Activated T-helper 2 cell treated with anti-CD3 and anti-CD28 coated beads, Interferon-gamma antibody, Interleukin-2, Interleukin-4, amounts not matched to agents 10 μg/mL and 5 μg/mL and 100 μg/mL, durations not matched to agents 14 hours and 24 hours and 36 hours (primary cell): ENCODE data around the gene CETP. TPM values are rescaled to one million over a fixed set of nuclear protein-coding genes. Genes with fewer than 3 reads are reported as not detected.
"Not testable (repeated sequence)": the region's sequence is repeated elsewhere in the genome, so short reads cannot be mapped to it uniquely, and the experiment has no call there.

Source experiments
- DNase-seq: peaks from one replicate; pipeline ENCODE4 v3.0.0; 2021; ENCODE audit warnings: low spot score
- H3K27ac Mint-ChIP-seq: one replicate; pipeline ENCODE4 v1.8.0; 2021; ENCODE audit warnings: mixed read lengths
- H3K27me3 Mint-ChIP-seq: one replicate; pipeline ENCODE4 v1.8.0; 2021; ENCODE audit warnings: low read depth, mixed read lengths
- H3K36me3 Mint-ChIP-seq: one replicate; pipeline ENCODE4 v1.8.0; 2021; ENCODE audit warnings: low read depth, mixed read lengths
- H3K4me1 Mint-ChIP-seq: one replicate; pipeline ENCODE4 v1.8.0; 2021; ENCODE audit warnings: low read depth, mixed read lengths
- H3K4me3 Mint-ChIP-seq: one replicate; pipeline ENCODE4 v1.8.0; 2021; ENCODE audit warnings: low read depth, mild to moderate bottlenecking, moderate library complexity, mixed read lengths
- H3K9me3 Mint-ChIP-seq: one replicate; pipeline ENCODE4 v1.8.0; 2021; ENCODE audit warnings: mixed read lengths
- intact Hi-C: fragments of 100-400 bp; cut with micrococcal nuclease; formaldehyde crosslinking; loops from one replicate; pipeline ENCODE4 v1.15.1; 2023
- total RNA-seq: library from RNA; stranded (reverse); gene quantifications from 2 replicates; pipeline ENCODE4 v1.2.3, GENCODE V29; 2022

The CETP gene
- total RNA-seq, 1 donor from 2014 or later: not detected

DNA sequence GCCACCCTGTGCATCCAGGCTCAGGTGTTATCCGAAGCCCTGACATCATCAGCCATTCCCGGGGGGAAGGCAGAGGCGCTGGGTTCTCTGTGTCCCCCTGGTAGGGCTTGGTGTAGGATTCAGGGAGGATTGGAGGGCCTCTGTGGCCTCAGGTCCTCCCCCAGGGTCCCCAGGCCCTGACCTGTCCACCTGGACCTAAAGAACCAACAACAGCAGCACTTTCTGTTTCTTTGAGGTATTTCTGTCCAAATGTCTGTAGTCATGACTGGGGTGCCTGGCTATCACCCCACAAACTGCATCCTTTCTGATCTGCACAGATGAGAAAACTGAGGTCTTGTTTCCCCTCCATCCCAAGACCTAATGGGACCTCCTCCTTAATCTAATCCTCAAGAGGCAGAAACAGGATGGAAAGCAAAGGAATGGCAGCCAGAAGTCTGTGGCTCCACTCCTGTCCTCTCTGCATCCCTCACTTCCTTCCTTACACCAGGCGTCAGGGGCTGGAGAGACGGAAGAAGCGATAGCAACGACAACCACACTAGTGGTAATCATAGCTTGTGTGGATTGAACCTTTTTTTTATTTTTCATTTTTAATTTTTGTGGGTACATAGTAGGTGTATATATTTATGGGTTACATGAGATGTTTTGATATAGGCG, 39.4 kb downstream of the CETP start:
- Mint-ChIP-seq H3K4me1 (peaks cover 71% of the 10 kb centered on the region), H3K27me3 (no peaks in the 10 kb centered on the region), H3K36me3 (peaks cover 82% of the 10 kb centered on the region), H3K4me3 (no peak overlapping the region), H3K27ac (peak overlapping the region; percentile 98), H3K9me3 (no peaks in the 10 kb centered on the region)
- intact Hi-C loops: no loop called here
- no peak for DNase-seq

GRCh38 chr16:57003439-57004386, 42.0 kb downstream of the CETP start:
- intact Hi-C loops: no loop called here
- H3K4me1 Mint-ChIP-seq: peaks cover 70% of the 10 kb centered on the region
- peak overlapping the region; percentile 46 for H3K27ac Mint-ChIP-seq
- no peaks in the 10 kb centered on the region for H3K9me3 Mint-ChIP-seq
- peaks cover 74% of the 10 kb centered on the region for H3K36me3 Mint-ChIP-seq
- DNase-seq: no peak
- H3K4me3 Mint-ChIP-seq: no peak overlapping the region
- H3K27me3 Mint-ChIP-seq: no peaks in the 10 kb centered on the region

DNA sequence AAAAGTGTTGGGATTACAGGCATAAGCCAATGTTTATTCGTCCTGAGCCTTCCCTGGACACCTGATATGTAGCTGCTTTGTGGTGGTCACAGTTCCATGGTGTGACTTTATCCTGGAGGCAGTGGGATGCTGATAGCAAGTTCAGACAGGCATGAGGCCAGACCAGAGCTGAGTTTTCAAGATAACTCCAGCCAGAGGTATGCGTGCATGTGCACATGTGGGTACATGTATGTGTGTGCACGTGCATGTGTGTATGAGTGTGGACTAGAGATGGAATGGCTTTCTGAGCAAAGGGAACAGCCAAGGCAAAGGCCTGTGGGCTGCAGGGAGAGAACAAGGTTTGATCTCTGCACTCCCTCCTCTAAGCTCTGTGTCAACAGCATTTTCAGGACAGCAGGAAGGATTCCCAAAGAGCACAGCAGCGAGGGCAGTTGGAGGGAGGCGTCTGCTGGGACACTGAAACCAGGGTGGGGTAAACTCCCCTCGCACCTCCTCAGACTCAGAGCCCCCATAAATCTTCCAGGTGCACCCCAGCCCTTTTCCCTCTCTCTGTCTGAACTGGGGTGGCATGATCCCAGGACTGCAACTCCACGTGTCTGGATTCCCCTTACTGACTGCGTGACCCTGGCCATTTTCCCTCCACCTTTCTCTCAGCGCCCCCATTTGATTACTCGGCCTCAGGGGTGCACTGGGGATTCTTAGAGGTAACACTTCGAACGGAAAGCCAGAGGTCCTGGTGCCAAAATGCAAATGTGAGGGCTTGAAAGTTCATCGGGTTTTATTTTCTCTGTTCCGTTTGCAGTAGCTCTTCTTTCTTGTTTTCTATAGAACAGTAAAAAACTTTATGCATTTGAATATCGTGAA, 42.9 kb downstream of the CETP start:
- intact Hi-C loops: no loop called here
- Mint-ChIP-seq H3K36me3 (peaks cover 70% of the 10 kb centered on the region), H3K27me3 (no peaks in the 10 kb centered on the region), H3K4me3 (peak overlapping the region; percentile 15), H3K9me3 (no peaks in the 10 kb centered on the region), H3K4me1 (peaks cover 65% of the 10 kb centered on the region), H3K27ac (peak overlapping the region; percentile 46)
- no peak for DNase-seq

DNA sequence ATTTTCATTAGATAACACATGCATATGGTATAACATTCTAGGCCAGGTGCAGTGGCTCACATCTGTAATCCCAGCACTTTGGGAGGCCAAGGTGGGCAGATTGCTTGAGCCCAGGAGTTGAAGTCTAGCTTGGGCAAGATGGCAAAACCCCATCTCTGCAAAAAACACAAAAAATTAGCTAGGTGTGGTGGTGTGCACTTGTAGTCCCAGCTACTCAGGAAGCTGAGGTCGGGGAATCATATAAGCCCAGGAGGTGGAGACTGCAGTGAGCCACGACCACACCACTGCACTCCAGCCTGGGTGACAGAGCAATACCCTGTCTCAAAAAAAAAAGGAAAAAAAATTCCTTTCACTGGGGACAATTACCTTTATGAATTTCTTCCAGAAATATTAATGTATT, 43.8 kb downstream of the CETP start:
- H3K9me3 Mint-ChIP-seq, H3K27ac Mint-ChIP-seq, H3K4me3 Mint-ChIP-seq: not testable (repeated sequence)

DNA sequence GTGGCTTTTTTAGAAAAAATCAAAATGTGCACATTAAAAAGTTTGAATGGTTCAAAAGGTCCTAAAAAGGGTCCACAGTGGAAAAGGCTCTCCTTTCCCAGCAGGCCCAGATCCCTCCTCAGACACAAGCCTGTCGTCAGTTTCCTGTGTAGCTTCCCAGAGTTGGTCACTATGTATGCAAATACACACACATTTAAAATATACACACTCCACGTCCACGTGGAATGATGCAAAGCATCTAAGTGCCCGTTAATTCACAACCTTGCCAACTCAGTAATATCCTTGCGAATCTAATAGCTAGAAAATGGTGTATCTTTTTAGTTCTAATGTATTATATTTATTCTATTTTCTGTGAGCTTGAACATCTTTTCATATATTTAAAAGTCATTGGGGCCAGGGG, 45.3 kb downstream of the CETP start:
- Mint-ChIP-seq H3K27me3 (no peaks in the 10 kb centered on the region), H3K27ac (peak overlapping the region; percentile 75), H3K4me3 (no peak overlapping the region), H3K36me3 (peaks cover 64% of the 10 kb centered on the region), H3K4me1 (peaks cover 66% of the 10 kb centered on the region), H3K9me3 (no peaks in the 10 kb centered on the region)
- intact Hi-C loops: no loop called here
- no peak for DNase-seq

More for the DNA sequence above, 43.8 kb downstream of the CETP start:
- Mint-ChIP-seq H3K36me3 (peaks cover 71% of the 10 kb centered on the region), H3K4me1 (peaks cover 65% of the 10 kb centered on the region)
- DNase-seq, intact Hi-C loops, H3K27me3 Mint-ChIP-seq: not testable (repeated sequence)

DNA sequence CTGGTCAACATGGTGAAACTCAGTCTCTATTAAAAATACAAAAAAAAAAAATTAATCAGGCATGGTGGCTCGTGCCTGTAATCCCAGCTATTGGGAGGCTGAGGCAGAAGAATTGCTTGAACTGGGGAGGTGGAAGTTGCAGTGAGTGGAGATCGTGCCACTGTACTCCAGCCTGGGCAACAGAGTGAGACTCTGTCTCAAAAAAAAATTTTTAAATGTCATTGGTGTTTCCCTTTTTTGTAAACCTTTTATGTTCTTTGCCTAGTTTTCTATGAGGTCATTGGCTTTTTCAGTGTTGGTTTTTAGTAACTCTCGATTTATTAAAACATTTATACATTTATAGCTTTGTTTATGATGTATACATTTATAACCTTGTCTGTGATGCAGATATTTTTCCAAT, 45.8 kb downstream of the CETP start:
- peaks cover 69% of the 10 kb centered on the region for H3K4me1 Mint-ChIP-seq
- H3K36me3 Mint-ChIP-seq: peaks cover 64% of the 10 kb centered on the region
- no peak for DNase-seq
- no peak overlapping the region for H3K27ac Mint-ChIP-seq
- intact Hi-C loops: no loop called here
- no peaks in the 10 kb centered on the region for H3K27me3 Mint-ChIP-seq
- H3K4me3 Mint-ChIP-seq: no peak overlapping the region
- H3K9me3 Mint-ChIP-seq: no peaks in the 10 kb centered on the region

GRCh38 chr16:57008440-57008839, 46.7 kb downstream of the CETP start:
- H3K4me1 Mint-ChIP-seq: peaks cover 73% of the 10 kb centered on the region
- intact Hi-C loops: loop anchor here (1.0 kb wide), 1 partner anchor 8 kb away; no protein-coding TSS in a partner anchor
- H3K4me3 Mint-ChIP-seq: no peak overlapping the region
- no peaks in the 10 kb centered on the region for H3K9me3 Mint-ChIP-seq
- H3K27me3 Mint-ChIP-seq: no peaks in the 10 kb centered on the region
- H3K27ac Mint-ChIP-seq: no peak overlapping the region
- DNase-seq: no peak
- H3K36me3 Mint-ChIP-seq: peaks cover 59% of the 10 kb centered on the region

- Mint-ChIP-seq H3K36me3 (peaks cover 57% of the 10 kb centered on the region), H3K4me1 (peaks cover 75% of the 10 kb centered on the region), H3K9me3 (no peaks in the 10 kb centered on the region), H3K4me3 (no peak overlapping the region), H3K27me3 (no peaks in the 10 kb centered on the region), H3K27ac (peak overlapping the region; percentile 78)
- DNase-seq: no peak
- intact Hi-C loops: loop anchor here (10.0 kb wide), 2 partner anchors 395 to 595 kb away; no protein-coding TSS in a partner anchor
Observed at GRCh38 chr16:57009643-57010170, 48.0 kb downstream of the CETP start.

GRCh38 chr16:57012353-57012752, 50.6 kb downstream of the CETP start:
- peaks cover 53% of the 10 kb centered on the region for H3K36me3 Mint-ChIP-seq
- H3K27ac Mint-ChIP-seq: peak overlapping the region; percentile 57
- H3K4me1 Mint-ChIP-seq: peaks cover 77% of the 10 kb centered on the region
- H3K27me3 Mint-ChIP-seq: no peaks in the 10 kb centered on the region
- no peak overlapping the region for H3K4me3 Mint-ChIP-seq
- no peak for DNase-seq
- no peaks in the 10 kb centered on the region for H3K9me3 Mint-ChIP-seq
- intact Hi-C loops: loop anchor here (10.0 kb wide), 2 partner anchors 398 to 592 kb away; no protein-coding TSS in a partner anchor

DNA sequence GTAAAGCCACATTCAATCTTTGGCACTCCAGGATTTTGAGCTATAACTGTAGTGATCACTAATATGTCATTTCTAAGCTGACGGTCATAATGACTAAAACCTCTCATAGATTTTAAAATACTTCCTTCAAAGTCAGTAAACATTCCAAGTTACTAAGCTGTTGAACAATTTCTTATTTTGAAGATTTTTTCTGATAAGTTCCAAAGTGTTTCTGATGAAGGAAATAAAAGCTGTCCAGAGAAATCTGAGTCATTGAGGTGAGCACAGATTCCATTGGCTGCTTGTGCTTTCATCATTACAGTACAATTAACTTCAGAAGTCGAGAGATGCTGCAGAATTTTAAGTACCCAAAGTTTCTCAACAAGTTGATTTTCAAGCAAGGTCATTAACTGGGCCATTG, 51.5 kb downstream of the CETP start:
- Mint-ChIP-seq H3K9me3 (no peaks in the 10 kb centered on the region), H3K27me3 (no peaks in the 10 kb centered on the region), H3K27ac (peak overlapping the region; percentile 97), H3K36me3 (peaks cover 62% of the 10 kb centered on the region), H3K4me1 (peaks cover 74% of the 10 kb centered on the region), H3K4me3 (peak overlapping the region; percentile 14)
- intact Hi-C loops: loop anchor here (10.0 kb wide), 2 partner anchors 398 to 592 kb away; no protein-coding TSS in a partner anchor
- DNase-seq: no peak

- peaks cover 72% of the 10 kb centered on the region for H3K4me1 Mint-ChIP-seq
- H3K36me3 Mint-ChIP-seq: peaks cover 63% of the 10 kb centered on the region
- H3K27ac Mint-ChIP-seq: peak overlapping the region; percentile 97
- peak overlapping the region; percentile 64 for H3K4me3 Mint-ChIP-seq
- no peaks in the 10 kb centered on the region for H3K27me3 Mint-ChIP-seq
- H3K9me3 Mint-ChIP-seq: no peaks in the 10 kb centered on the region
- no peak for DNase-seq
- intact Hi-C loops: loop anchor here (1.0 to 10.0 kb wide), 6 partner anchors 14 to 591 kb away; no protein-coding TSS in a partner anchor
Observed at GRCh38 chr16:57013902-57014301, 52.2 kb downstream of the CETP start.

- peak overlapping the region; percentile 83 for H3K27ac Mint-ChIP-seq
Observed at GRCh38 chr16:57016301-57016700, 54.6 kb downstream of the CETP start.

More at GRCh38 chr16:57016301-57016700, 54.6 kb downstream of the CETP start:
- Mint-ChIP-seq H3K27me3 (no peaks in the 10 kb centered on the region), H3K4me1 (peaks cover 60% of the 10 kb centered on the region), H3K36me3 (peaks cover 75% of the 10 kb centered on the region), H3K9me3 (no peaks in the 10 kb centered on the region), H3K4me3 (peak overlapping the region; percentile 7)
- no peak for DNase-seq
- intact Hi-C loops: loop anchor here (10.0 kb wide), 2 partner anchors 402 to 588 kb away; no protein-coding TSS in a partner anchor
